GM19043 (cell line): ENCODE data around the gene AP5Z1.

ENCODE experiments used
- ATAC-seq: cut with Tn5 transposase; IDR thresholded peaks from one replicate; pipeline ENCODE4 v1.9.1; 2021; ENCODE audit warnings: low read depth; ENCODE audit not compliant: unreplicated experiment

AP5Z1 gene

GRCh38 chr7:4775250-4775847 is at the start of gene AP5Z1:
Gene AP5Z1, plus strand, starts transcription at chr7:4775623. Its CDS starts 93 bp downstream, at chr7:4775716.
- peak; percentile 88 for ATAC-seq

- ATAC-seq: no peak
These were observed 49.5 kb upstream of the AP5Z1 start for GRCh38 chr7:4725850-4726450.

- no peak for ATAC-seq
These were observed 48.9 kb upstream of the AP5Z1 start for GRCh38 chr7:4726566-4726965.

- ATAC-seq: no peak
These were observed 47.3 kb upstream of the AP5Z1 start for GRCh38 chr7:4727914-4728705.

GRCh38 chr7:4729266-4729665 is 46.2 kb upstream of the AP5Z1 start:
- no peak for ATAC-seq

GRCh38 chr7:4730276-4730675 is 45.1 kb upstream of the AP5Z1 start:
- ATAC-seq: no peak

- no peak for ATAC-seq
These were observed 44.5 kb upstream of the AP5Z1 start for GRCh38 chr7:4730971-4731370.

GRCh38 chr7:4731803-4732202 is 43.6 kb upstream of the AP5Z1 start:
- ATAC-seq: no peak

GRCh38 chr7:4733936-4734528 is 41.4 kb upstream of the AP5Z1 start:
- no peak for ATAC-seq

GRCh38 chr7:4734587-4735345 is 40.7 kb upstream of the AP5Z1 start:
- ATAC-seq: no peak

- no peak for ATAC-seq
These were observed 38.1 kb upstream of the AP5Z1 start for GRCh38 chr7:4737300-4737699.

- ATAC-seq: no peak
These were observed 36.5 kb upstream of the AP5Z1 start for GRCh38 chr7:4738711-4739527.

GRCh38 chr7:4739528-4739992 is 35.9 kb upstream of the AP5Z1 start:
- ATAC-seq: no peak

- no peak for ATAC-seq
These were observed 34.6 kb upstream of the AP5Z1 start for GRCh38 chr7:4740796-4741195.

GRCh38 chr7:4742051-4742573 is 33.3 kb upstream of the AP5Z1 start:
- no peak for ATAC-seq

- no peak for ATAC-seq
These were observed 32.6 kb upstream of the AP5Z1 start for GRCh38 chr7:4742852-4743251.

- ATAC-seq: peak; percentile 69
These were observed 30.8 kb upstream of the AP5Z1 start for GRCh38 chr7:4744391-4745264.

GRCh38 chr7:4745265-4745919 is 30.0 kb upstream of the AP5Z1 start:
- ATAC-seq: peak; percentile 19
